Progenitor cell of endocrine pancreas (in vitro differentiated cells): ENCODE measurements around the gene OSBPL9. TPM values are rescaled to one million over a fixed set of nuclear protein-coding genes. Genes with fewer than 3 reads are reported as not detected.

Experiments
- DNase-seq: peaks from one replicate; pipeline ENCODE4 v3.0.0; 2021; ENCODE audit warnings: low spot score; ENCODE audit not compliant: unreplicated experiment
- H3K27ac Mint-ChIP-seq: 2 replicates; pipeline ENCODE4 v1.8.0; 2021; ENCODE audit warnings: mild to moderate bottlenecking, moderate library complexity, mixed read lengths
- H3K27me3 Mint-ChIP-seq: 2 replicates; pipeline ENCODE4 v1.8.0; 2021; ENCODE audit warnings: mixed read lengths
- H3K36me3 Mint-ChIP-seq: 2 replicates; pipeline ENCODE4 v1.8.0; 2022; ENCODE audit warnings: mixed read lengths; ENCODE audit not compliant: insufficient read depth
- H3K4me1 Mint-ChIP-seq: 2 replicates; pipeline ENCODE4 v1.8.0; 2021; ENCODE audit warnings: low read depth, mixed read lengths
- H3K4me3 Mint-ChIP-seq: 2 replicates; pipeline ENCODE4 v1.8.0; 2021; ENCODE audit warnings: low read depth, mild to moderate bottlenecking, moderate library complexity, mixed read lengths
- H3K9me3 Mint-ChIP-seq: 2 replicates; pipeline ENCODE4 v1.8.0; 2021; ENCODE audit warnings: low read depth, mixed read lengths
- CTCF ChIP-seq: fragments of 200-600 bp; sonication (generic); IDR thresholded peaks from one replicate; pipeline ENCODE4 v1.5.0; 2021; ENCODE audit warnings: antibody characterized with exemption, mild to moderate bottlenecking; ENCODE audit not compliant: unreplicated experiment
- total RNA-seq: library from RNA; stranded (reverse); gene quantifications from 2 replicates; pipeline ENCODE4 v1.2.1, GENCODE V29; 2021

Gene OSBPL9
- total RNA-seq, 1 donor from 2014 or later, result 138 TPM

GRCh38 chr1:51776408-51776807 is 159.5 kb downstream of the OSBPL9 start:
- H3K36me3 Mint-ChIP-seq, result peaks cover 37% of the 10 kb centered on the region
- no peak for DNase-seq
- H3K4me1 Mint-ChIP-seq, result peaks cover 15% of the 10 kb centered on the region
- H3K27me3 Mint-ChIP-seq, result no peaks in the 10 kb centered on the region
- no peaks in the 10 kb centered on the region for H3K9me3 Mint-ChIP-seq
- TF ChIP-seq CTCF, result no peak
- H3K27ac Mint-ChIP-seq, result peak overlapping the region; percentile 31
- H3K4me3 Mint-ChIP-seq, result peak overlapping the region; percentile 4

- no peak overlapping the region for H3K27ac Mint-ChIP-seq
- no peaks in the 10 kb centered on the region for H3K9me3 Mint-ChIP-seq
These were observed 164.0 kb downstream of the OSBPL9 start for GRCh38 chr1:51780927-51781326.

GRCh38 chr1:51784997-51785421 is 168.1 kb downstream of the OSBPL9 start:
- no peak for TF ChIP-seq CTCF
- DNase-seq, result no peak
- Mint-ChIP-seq H3K4me3 (no peak overlapping the region), H3K4me1 (peaks cover 8% of the 10 kb centered on the region), H3K9me3 (no peaks in the 10 kb centered on the region), H3K36me3 (peaks cover 52% of the 10 kb centered on the region), H3K27me3 (no peaks in the 10 kb centered on the region), H3K27ac (peak overlapping the region; percentile 86)

More at GRCh38 chr1:51780927-51781326, 164.0 kb downstream of the OSBPL9 start:
- Mint-ChIP-seq H3K4me1 (peaks cover 19% of the 10 kb centered on the region), H3K27me3 (no peaks in the 10 kb centered on the region), H3K4me3 (no peak overlapping the region), H3K36me3 (peaks cover 38% of the 10 kb centered on the region)
- DNase-seq, result no peak
- TF ChIP-seq CTCF, result no peak

GRCh38 chr1:51788938-51789337 is 172.0 kb downstream of the OSBPL9 start:
- H3K4me3 Mint-ChIP-seq, result no peak overlapping the region
- TF ChIP-seq CTCF, result no peak
- H3K27ac Mint-ChIP-seq, result no peak overlapping the region
- peaks cover 32% of the 10 kb centered on the region for H3K4me1 Mint-ChIP-seq
- H3K9me3 Mint-ChIP-seq, result no peaks in the 10 kb centered on the region
- H3K27me3 Mint-ChIP-seq, result no peaks in the 10 kb centered on the region
- no peak for DNase-seq
- H3K36me3 Mint-ChIP-seq, result peaks cover 75% of the 10 kb centered on the region

GRCh38 chr1:51789342-51789741 is 172.4 kb downstream of the OSBPL9 start:
- DNase-seq, result no peak
- no peak overlapping the region for H3K4me3 Mint-ChIP-seq
- no peaks in the 10 kb centered on the region for H3K9me3 Mint-ChIP-seq
- no peak overlapping the region for H3K27ac Mint-ChIP-seq
- peaks cover 73% of the 10 kb centered on the region for H3K36me3 Mint-ChIP-seq
- H3K27me3 Mint-ChIP-seq, result no peaks in the 10 kb centered on the region
- no peak for TF ChIP-seq CTCF
- H3K4me1 Mint-ChIP-seq, result peaks cover 37% of the 10 kb centered on the region
